ENCODE measurements around the gene SYNC. TPM values are rescaled to one million over a fixed set of nuclear protein-coding genes. Genes with fewer than 3 reads are reported as not detected.
"Not testable (repeated sequence)": the region's sequence is repeated elsewhere in the genome, so short reads cannot be mapped to it uniquely, and the experiment has no call there.

SYNC gene
- total RNA-seq, 4 donors from 2014 or later: 10.2 to 31.2 (median 23.7) TPM

GRCh38 chr1:32681999-32682398 lies 20.6 kb downstream of the SYNC start:
- Histone ChIP-seq H3K27me3 (no peaks in the 10 kb centered on the region), H3K4me3 (no peak overlapping the region), H3K9me3 (no peaks in the 10 kb centered on the region), H3K36me3 (peaks cover 0 to 69% (median under 1%) of the 10 kb centered on the region in 3 donors), H3K27ac (no peak overlapping the region), H3K4me1 (peaks cover 0 to 36% (median 12%) of the 10 kb centered on the region in 4 donors)
- WGBS, 2 donors: 79 to 82% methylated on average over 3 of the region's 3 CpGs
- no peak for DNase-seq (ENCODE audit: low spot score in 2 of 2)
- TF ChIP-seq POLR2A (IDR thresholded peaks at IDR 0.05) (no peak), EP300 (IDR thresholded peaks at IDR 0.05) (no peak), CTCF (IDR thresholded peaks at IDR 0.05) (no peak)

- 68 to 73% methylated on average over 2 of the region's 2 CpGs for WGBS, 2 donors
- peaks cover 0 to 36% (median 12%) of the 10 kb centered on the region in 4 donors for H3K4me1 ChIP-seq
- DNase-seq (ENCODE audit: low spot score in 2 of 2): peak in 1 of 2 donors; percentile 19
- TF ChIP-seq EP300 (IDR thresholded peaks at IDR 0.05): no peak
- no peak for TF ChIP-seq POLR2A (IDR thresholded peaks at IDR 0.05)
- TF ChIP-seq CTCF (IDR thresholded peaks at IDR 0.05): no peak
- peak overlapping the region in 2 of 4 donors; percentile 6 to 8 for H3K27ac ChIP-seq
- H3K27me3 ChIP-seq: no peaks in the 10 kb centered on the region
- H3K36me3 ChIP-seq: peaks cover 0 to 69% (median 4%) of the 10 kb centered on the region in 3 donors
- H3K4me3 ChIP-seq: no peak overlapping the region
- H3K9me3 ChIP-seq: no peaks in the 10 kb centered on the region
These were observed 21.1 kb downstream of the SYNC start for GRCh38 chr1:32681509-32681908.

- H3K27me3 ChIP-seq: no peaks in the 10 kb centered on the region
- H3K4me1 ChIP-seq: peaks cover 0 to 36% (median 12%) of the 10 kb centered on the region in 4 donors
- DNase-seq (ENCODE audit: low spot score in 2 of 2): no peak
- H3K9me3 ChIP-seq: no peaks in the 10 kb centered on the region
- peaks cover 0 to 69% (median 4%) of the 10 kb centered on the region in 3 donors for H3K36me3 ChIP-seq
- no peak overlapping the region for H3K4me3 ChIP-seq
- 95 to 97% methylated on average over 1 of the region's 1 CpG for WGBS, 2 donors
- no peak for TF ChIP-seq EP300 (IDR thresholded peaks at IDR 0.05)
- TF ChIP-seq CTCF (IDR thresholded peaks at IDR 0.05): no peak
- TF ChIP-seq POLR2A (IDR thresholded peaks at IDR 0.05): no peak
- H3K27ac ChIP-seq: peak overlapping the region in 2 of 4 donors; percentile 3 to 46
These were observed 21.9 kb downstream of the SYNC start for GRCh38 chr1:32680642-32681041.

GRCh38 chr1:32679993-32680392 lies 22.6 kb downstream of the SYNC start:
- not testable (repeated sequence) for H3K27me3 ChIP-seq; DNase-seq (ENCODE audit: low spot score in 2 of 2); H3K9me3 ChIP-seq; H3K27ac ChIP-seq; H3K4me3 ChIP-seq
- WGBS, 2 donors: 82 to 89% methylated on average over 4 of the region's 4 CpGs
- H3K36me3 ChIP-seq: peaks cover 0 to 70% (median 4%) of the 10 kb centered on the region in 3 donors
- peaks cover 0 to 32% (median 12%) of the 10 kb centered on the region in 4 donors for H3K4me1 ChIP-seq

GRCh38 chr1:32676945-32677344 lies 25.6 kb downstream of the SYNC start:
- DNase-seq (ENCODE audit: low spot score in 2 of 2): no peak
- Histone ChIP-seq H3K4me1 (peaks cover 0 to 11% (median 4%) of the 10 kb centered on the region in 4 donors), H3K27ac (no peak overlapping the region), H3K36me3 (peaks cover 4 to 91% (median 29%) of the 10 kb centered on the region in 3 donors), H3K9me3 (no peaks in the 10 kb centered on the region), H3K4me3 (no peak overlapping the region), H3K27me3 (no peaks in the 10 kb centered on the region)
- TF ChIP-seq CTCF (IDR thresholded peaks at IDR 0.05): no peak
- TF ChIP-seq EP300 (IDR thresholded peaks at IDR 0.05): no peak
- TF ChIP-seq POLR2A (IDR thresholded peaks at IDR 0.05): no peak
- WGBS, 2 donors: 40 to 51% methylated on average over 3 of the region's 3 CpGs

- not testable (repeated sequence) for DNase-seq (ENCODE audit: low spot score in 2 of 2); H3K9me3 ChIP-seq; H3K4me1 ChIP-seq; H3K4me3 ChIP-seq; H3K27ac ChIP-seq; H3K27me3 ChIP-seq
- 97 to 98% methylated on average over 5 of the region's 5 CpGs for WGBS, 2 donors
- H3K36me3 ChIP-seq: peaks cover 3 to 100% (median 44%) of the 10 kb centered on the region in 3 donors
These were observed 33.9 kb downstream of the SYNC start for GRCh38 chr1:32668716-32669115.

Data from tibial nerve (tissue), 4 donors.